HepG2 (cell line): Measurements from ENCODE around the gene PAIP2. TPM values are rescaled to one million over a fixed set of nuclear protein-coding genes. Genes with fewer than 3 reads are reported as not detected.
A peak's percentile ranks its signal among the peaks of the same experiment; 100 is the strongest.

Experiments used
- DMAP1 ChIP-seq: IDR thresholded peaks from 2 replicates; pipeline ENCODE4 v1.6.1; 2016
- NFKBIZ ChIP-seq: IDR thresholded peaks from 2 replicates; pipeline ENCODE4 v1.6.1; 2018; ENCODE audit warnings: missing genetic modification reagents, missing compliant biosample characterization
- SP2 ChIP-seq: sonication (generic); formaldehyde crosslinking; IDR thresholded peaks from 2 replicates; pipeline ENCODE4 v1.5.1; 2020; ENCODE audit warnings: mild to moderate bottlenecking, missing genetic modification reagents
- TCF12 ChIP-seq, 2 experiments: fragments of 450-650 bp in 1 of 2; sonication (generic) in 1 of 2; formaldehyde crosslinking in 1 of 2; IDR thresholded peaks; 2 replicates each; pipeline versions ENCODE4 v1.6.1 to v1.8.0; 2017 to 2022; ENCODE audit warnings: antibody characterized with exemption in 1 of 2, mild to moderate bottlenecking in 1 of 2, missing genetic modification reagents in 1 of 2, moderate library complexity in 1 of 2
- TCF7 ChIP-seq: sonication (generic); IDR thresholded peaks from 2 replicates; pipeline ENCODE4 v1.6.1; 2016; ENCODE audit warnings: antibody characterized with exemption, low read depth
- ZC3H13 ChIP-seq: sonication (generic); formaldehyde crosslinking; IDR thresholded peaks from 2 replicates; pipeline ENCODE4 v1.8.1; 2023; ENCODE audit warnings: mild to moderate bottlenecking, missing genetic modification reagents, moderate library complexity
- ZFP62 ChIP-seq: sonication (generic); formaldehyde crosslinking; IDR thresholded peaks from 2 replicates; pipeline ENCODE4 v1.4.0; 2020; ENCODE audit warnings: missing genetic modification reagents
- ZNF160 ChIP-seq: sonication (generic); formaldehyde crosslinking; IDR thresholded peaks from 2 replicates; pipeline ENCODE4 v1.8.0; 2022; ENCODE audit warnings: mild to moderate bottlenecking, inconsistent platforms, missing genetic modification reagents
- ZNF644 ChIP-seq: IDR thresholded peaks from 2 replicates; pipeline ENCODE4 v1.6.1; 2016; ENCODE audit warnings: low read depth
- ZNF780A ChIP-seq: sonication (generic); formaldehyde crosslinking; IDR thresholded peaks from 2 replicates; pipeline ENCODE4 v1.8.0; 2022; ENCODE audit warnings: mild to moderate bottlenecking, missing genetic modification reagents, moderate library complexity
- polyA plus RNA-seq, 8 experiments: library from polyadenylated mRNA; depleted of rRNA in 3 of 8; stranded (reverse) in 7 of 8; unstranded in 1 of 8; fragments of >200 nt; fragmentation: Illumina TruSeq in 4 of 8; extraction: Trizol in 4 of 8; gene quantifications; 2 replicates each; pipeline versions ENCODE4 v1.2.1 to v1.2.3, GENCODE V29; 2011 to 2016; ENCODE audit warnings: low read depth in 4 of 8, missing spikeins in 1 of 8, mixed read lengths in 1 of 8; ENCODE audit not compliant: insufficient read depth in 1 of 8
- total RNA-seq, 5 experiments: library from RNA; depleted of rRNA; stranded (reverse); fragments of >200 nt; fragmentation: Illumina TruSeq; extraction: Trizol; gene quantifications; 2 replicates each; pipeline ENCODE4 v1.2.3, GENCODE V29; 2016; ENCODE audit warnings: low read depth in 1 of 5
- TF ChIP-seq, protein P1 (sequence below): sonication (generic); formaldehyde crosslinking; IDR thresholded peaks from 2 replicates; pipeline ENCODE4 v1.5.0; 2020; ENCODE audit warnings: missing genetic modification reagents
- TF ChIP-seq, protein P2 (sequence below): sonication (generic); formaldehyde crosslinking; IDR thresholded peaks from 2 replicates; pipeline ENCODE4 v1.4.0; 2020; ENCODE audit warnings: low read depth, missing genetic modification reagents
- TF ChIP-seq, protein P3 (sequence below): sonication (generic); formaldehyde crosslinking; IDR thresholded peaks from 2 replicates; pipeline ENCODE4 v1.4.0; 2020; ENCODE audit warnings: missing genetic modification reagents, borderline replicate concordance
- TF ChIP-seq, protein P4 (sequence below): sonication (generic); formaldehyde crosslinking; IDR thresholded peaks from 2 replicates; pipeline ENCODE4 v1.8.0; 2022; ENCODE audit warnings: mild to moderate bottlenecking, missing genetic modification reagents, moderate library complexity
- TF ChIP-seq, protein P5 (sequence below): IDR thresholded peaks from 2 replicates; pipeline ENCODE4 v1.6.1; 2016; ENCODE audit warnings: low read depth
- TF ChIP-seq, protein P6 (sequence below): sonication (generic); formaldehyde crosslinking; IDR thresholded peaks from 2 replicates; pipeline ENCODE4 v1.5.0; 2020; ENCODE audit warnings: missing genetic modification reagents

The PAIP2 gene
- total and polyA plus RNA-seq, 2 of the 13 experiments (the other 11 are each of a cell fraction or from before 2014, with no cell fraction given) = 61.5 to 76.3 TPM

DNA sequence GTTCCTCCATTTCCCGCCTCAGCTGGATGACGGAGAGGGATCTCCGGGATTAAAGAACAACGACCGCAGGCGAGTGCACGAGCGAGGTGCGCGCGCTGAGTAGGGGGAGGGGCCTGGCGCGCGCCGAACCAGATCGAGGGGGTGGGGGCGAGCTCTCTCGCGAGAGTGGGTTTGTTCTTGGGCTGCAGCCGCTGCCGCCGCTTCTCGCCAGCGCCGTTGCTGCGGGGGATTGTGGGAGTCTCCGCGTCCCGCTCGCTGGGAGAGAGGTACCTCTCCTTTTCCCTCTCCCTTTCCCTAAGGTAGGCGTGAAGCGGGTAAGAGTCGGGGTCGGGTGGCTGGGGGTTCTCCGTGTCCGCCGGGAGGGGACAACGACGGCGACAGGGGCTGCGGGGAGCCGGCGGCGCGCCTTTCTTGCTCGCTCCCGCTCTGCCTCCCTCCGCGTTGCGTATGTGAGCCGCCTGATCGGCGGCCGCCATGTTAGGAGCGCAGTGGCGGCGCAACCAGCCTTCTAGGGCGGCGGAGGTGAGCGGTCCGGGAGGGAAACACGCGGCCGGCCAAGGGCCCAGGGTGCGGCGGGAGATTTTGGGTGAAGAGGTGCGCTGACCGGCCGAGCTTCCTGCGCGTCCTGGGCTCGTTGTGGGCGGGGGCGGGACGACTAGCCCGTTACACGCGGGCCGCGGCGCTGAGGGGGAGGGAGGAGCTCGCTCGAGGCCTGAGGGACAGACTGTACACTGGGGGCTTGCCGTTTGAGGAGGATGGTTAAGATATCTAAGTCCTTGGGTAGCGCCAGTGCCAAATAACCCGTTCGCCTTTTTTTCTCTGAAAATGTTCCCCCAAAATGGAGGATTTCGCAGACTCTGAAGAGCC lies 47.9 kb upstream of the PAIP2 start, which contains the start of gene MATR3 (continued):
- TF ChIP-seq, protein P1, sequence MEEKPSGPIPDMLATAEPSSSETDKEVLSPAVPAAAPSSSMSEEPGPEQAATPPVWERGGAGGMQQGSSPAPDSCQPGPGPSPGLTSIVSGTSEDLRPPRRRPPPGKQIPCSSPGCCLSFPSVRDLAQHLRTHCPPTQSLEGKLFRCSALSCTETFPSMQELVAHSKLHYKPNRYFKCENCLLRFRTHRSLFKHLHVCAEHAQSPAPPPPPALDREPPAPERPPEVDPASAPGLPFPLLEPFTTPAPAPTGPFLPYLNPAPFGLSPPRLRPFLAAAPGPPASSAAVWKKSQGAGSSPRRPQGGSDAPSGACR (CRISPR knock-in tag) = no peak
- TF ChIP-seq, protein P2, sequence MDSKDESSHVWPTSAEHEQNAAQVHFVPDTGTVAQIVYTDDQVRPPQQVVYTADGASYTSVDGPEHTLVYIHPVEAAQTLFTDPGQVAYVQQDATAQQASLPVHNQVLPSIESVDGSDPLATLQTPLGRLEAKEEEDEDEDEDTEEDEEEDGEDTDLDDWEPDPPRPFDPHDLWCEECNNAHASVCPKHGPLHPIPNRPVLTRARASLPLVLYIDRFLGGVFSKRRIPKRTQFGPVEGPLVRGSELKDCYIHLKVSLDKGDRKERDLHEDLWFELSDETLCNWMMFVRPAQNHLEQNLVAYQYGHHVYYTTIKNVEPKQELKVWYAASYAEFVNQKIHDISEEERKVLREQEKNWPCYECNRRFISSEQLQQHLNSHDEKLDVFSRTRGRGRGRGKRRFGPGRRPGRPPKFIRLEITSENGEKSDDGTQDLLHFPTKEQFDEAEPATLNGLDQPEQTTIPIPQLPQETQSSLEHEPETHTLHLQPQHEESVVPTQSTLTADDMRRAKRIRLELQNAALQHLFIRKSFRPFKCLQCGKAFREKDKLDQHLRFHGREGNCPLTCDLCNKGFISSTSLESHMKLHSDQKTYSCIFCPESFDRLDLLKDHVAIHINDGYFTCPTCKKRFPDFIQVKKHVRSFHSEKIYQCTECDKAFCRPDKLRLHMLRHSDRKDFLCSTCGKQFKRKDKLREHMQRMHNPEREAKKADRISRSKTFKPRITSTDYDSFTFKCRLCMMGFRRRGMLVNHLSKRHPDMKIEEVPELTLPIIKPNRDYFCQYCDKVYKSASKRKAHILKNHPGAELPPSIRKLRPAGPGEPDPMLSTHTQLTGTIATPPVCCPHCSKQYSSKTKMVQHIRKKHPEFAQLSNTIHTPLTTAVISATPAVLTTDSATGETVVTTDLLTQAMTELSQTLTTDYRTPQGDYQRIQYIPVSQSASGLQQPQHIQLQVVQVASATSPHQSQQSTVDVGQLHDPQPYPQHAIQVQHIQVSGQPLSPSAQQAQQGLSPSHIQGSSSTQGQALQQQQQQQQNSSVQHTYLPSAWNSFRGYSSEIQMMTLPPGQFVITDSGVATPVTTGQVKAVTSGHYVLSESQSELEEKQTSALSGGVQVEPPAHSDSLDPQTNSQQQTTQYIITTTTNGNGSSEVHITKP = peak; percentile 64; the same call in 1 of the 2 replicates
- TF ChIP-seq ZNF780A = no peak
- TF ChIP-seq DMAP1 (CRISPR knock-in tag) = peak; percentile 94
- TF ChIP-seq, protein P3, sequence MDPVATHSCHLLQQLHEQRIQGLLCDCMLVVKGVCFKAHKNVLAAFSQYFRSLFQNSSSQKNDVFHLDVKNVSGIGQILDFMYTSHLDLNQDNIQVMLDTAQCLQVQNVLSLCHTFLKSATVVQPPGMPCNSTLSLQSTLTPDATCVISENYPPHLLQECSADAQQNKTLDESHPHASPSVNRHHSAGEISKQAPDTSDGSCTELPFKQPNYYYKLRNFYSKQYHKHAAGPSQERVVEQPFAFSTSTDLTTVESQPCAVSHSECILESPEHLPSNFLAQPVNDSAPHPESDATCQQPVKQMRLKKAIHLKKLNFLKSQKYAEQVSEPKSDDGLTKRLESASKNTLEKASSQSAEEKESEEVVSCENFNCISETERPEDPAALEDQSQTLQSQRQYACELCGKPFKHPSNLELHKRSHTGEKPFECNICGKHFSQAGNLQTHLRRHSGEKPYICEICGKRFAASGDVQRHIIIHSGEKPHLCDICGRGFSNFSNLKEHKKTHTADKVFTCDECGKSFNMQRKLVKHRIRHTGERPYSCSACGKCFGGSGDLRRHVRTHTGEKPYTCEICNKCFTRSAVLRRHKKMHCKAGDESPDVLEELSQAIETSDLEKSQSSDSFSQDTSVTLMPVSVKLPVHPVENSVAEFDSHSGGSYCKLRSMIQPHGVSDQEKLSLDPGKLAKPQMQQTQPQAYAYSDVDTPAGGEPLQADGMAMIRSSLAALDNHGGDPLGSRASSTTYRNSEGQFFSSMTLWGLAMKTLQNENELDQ (CRISPR knock-in tag) = no peak
- TF ChIP-seq, protein P4, sequence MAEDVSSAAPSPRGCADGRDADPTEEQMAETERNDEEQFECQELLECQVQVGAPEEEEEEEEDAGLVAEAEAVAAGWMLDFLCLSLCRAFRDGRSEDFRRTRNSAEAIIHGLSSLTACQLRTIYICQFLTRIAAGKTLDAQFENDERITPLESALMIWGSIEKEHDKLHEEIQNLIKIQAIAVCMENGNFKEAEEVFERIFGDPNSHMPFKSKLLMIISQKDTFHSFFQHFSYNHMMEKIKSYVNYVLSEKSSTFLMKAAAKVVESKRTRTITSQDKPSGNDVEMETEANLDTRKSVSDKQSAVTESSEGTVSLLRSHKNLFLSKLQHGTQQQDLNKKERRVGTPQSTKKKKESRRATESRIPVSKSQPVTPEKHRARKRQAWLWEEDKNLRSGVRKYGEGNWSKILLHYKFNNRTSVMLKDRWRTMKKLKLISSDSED (CRISPR knock-in tag) = no peak
- TF ChIP-seq NFKBIZ (CRISPR knock-in tag) = no peak
- TF ChIP-seq, protein P5, sequence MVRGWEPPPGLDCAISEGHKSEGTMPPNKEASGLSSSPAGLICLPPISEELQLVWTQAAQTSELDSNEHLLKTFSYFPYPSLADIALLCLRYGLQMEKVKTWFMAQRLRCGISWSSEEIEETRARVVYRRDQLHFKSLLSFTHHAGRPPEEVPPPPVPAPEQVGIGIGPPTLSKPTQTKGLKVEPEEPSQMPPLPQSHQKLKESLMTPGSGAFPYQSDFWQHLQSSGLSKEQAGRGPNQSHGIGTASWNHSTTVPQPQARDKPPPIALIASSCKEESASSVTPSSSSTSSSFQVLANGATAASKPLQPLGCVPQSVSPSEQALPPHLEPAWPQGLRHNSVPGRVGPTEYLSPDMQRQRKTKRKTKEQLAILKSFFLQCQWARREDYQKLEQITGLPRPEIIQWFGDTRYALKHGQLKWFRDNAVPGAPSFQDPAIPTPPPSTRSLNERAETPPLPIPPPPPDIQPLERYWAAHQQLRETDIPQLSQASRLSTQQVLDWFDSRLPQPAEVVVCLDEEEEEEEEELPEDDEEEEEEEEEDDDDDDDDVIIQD (CRISPR knock-in tag) = peak; percentile 71
- TF ChIP-seq SP2 (CRISPR knock-in tag) = peak; percentile 36; the same call in 1 of the 2 replicates
- 0 out of 2 replicates have a peak, but pooled peaks have one; percentile 75 for TF ChIP-seq ZNF160 (CRISPR knock-in tag)
- TF ChIP-seq, protein P6, sequence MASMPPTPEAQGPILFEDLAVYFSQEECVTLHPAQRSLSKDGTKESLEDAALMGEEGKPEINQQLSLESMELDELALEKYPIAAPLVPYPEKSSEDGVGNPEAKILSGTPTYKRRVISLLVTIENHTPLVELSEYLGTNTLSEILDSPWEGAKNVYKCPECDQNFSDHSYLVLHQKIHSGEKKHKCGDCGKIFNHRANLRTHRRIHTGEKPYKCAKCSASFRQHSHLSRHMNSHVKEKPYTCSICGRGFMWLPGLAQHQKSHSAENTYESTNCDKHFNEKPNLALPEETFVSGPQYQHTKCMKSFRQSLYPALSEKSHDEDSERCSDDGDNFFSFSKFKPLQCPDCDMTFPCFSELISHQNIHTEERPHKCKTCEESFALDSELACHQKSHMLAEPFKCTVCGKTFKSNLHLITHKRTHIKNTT (CRISPR knock-in tag) = no peak
- TF ChIP-seq ZFP62 (CRISPR knock-in tag) = no peak
- no peak for TF ChIP-seq TCF7
- TF ChIP-seq ZNF644 (CRISPR knock-in tag) = 0 out of 2 replicates have a peak, but pooled peaks have one; percentile 9
- peak; percentile 46; the same call in 1 of the 2 replicates for TF ChIP-seq ZC3H13
- no peak for TF ChIP-seq TCF12 (IDR thresholded peaks at IDR 0.05)
- TF ChIP-seq TCF12 (CRISPR knock-in tag; IDR thresholded peaks at IDR 0.05) = no peak
